Activated naive CD4-positive, alpha-beta T cell treated with Interleukin-2 at 50 U/mL for 16 hours (primary cell): Measurements from ENCODE around the gene TMEM119.

ENCODE experiments used
- DNase-seq: peaks from one replicate; pipeline ENCODE4 v3.0.0-alpha.2; 2020

TMEM119 gene

DNA sequence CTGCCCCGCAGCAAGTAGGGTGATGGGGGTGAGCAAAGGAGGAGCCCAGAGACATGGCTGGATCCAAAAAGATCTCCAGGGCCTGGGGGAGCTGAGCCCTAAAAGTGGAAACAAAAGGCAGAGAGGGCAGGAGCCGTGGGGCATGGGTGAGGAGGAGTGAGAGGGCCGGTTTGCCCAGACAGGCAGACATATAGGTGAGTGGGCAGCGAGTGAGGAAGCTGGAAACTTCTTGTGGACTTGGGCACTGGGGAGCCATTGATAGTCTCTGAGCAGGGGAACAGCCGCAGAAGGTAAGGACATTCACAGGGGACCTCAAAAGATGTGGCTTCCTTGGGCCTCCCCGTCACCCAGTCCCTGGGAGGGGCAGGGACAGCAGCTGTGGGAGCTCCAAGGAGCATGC is 16.8 kb upstream of the TMEM119 start:
- no peak for DNase-seq

DNA sequence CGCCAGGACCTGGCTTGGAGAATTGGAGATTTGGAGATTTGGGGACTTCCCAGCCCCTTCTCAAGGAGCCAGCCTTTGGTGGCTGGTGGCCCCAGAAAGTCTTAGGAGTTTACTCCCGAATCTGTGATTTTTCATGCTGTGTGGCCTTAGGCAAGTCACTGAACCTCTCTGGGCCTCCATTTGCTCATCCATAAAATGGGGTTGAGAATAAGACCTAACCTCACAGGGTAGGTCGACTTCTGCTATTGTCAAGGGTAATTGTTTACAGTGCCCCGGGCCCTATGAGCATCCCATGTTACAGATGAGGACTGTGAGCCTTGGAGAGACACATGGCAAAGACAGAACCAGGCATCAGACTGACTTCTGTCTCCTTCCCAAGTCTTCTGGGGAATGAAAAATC is 16.2 kb upstream of the TMEM119 start:
- DNase-seq: no peak

DNA sequence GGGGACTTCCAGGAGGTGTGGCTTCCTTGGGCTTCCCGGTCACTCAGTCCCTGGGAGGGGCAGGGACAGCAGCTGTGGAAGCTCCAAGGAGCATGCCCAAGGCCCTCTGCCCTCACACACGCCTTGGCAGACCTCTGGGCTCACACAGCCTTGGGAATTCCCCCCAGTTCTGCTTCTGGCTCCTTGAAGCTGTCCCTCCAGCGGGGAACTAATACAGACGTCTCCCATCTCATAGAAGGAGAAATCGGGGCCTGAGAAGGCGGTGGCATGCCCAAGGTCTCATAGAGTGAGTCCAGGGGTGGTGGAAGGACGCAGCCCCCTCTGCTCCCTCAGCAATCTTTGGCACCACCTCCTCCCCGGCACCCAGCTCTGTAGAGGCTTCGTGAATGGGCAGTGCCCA is 15.7 kb upstream of the TMEM119 start:
- no peak for DNase-seq

- no peak for DNase-seq
These were observed 15.0 kb upstream of the TMEM119 start for GRCh38 chr12:108612788-108613282.

GRCh38 chr12:108611884-108612415 is 14.1 kb upstream of the TMEM119 start:
- DNase-seq: peak; percentile 66

DNA sequence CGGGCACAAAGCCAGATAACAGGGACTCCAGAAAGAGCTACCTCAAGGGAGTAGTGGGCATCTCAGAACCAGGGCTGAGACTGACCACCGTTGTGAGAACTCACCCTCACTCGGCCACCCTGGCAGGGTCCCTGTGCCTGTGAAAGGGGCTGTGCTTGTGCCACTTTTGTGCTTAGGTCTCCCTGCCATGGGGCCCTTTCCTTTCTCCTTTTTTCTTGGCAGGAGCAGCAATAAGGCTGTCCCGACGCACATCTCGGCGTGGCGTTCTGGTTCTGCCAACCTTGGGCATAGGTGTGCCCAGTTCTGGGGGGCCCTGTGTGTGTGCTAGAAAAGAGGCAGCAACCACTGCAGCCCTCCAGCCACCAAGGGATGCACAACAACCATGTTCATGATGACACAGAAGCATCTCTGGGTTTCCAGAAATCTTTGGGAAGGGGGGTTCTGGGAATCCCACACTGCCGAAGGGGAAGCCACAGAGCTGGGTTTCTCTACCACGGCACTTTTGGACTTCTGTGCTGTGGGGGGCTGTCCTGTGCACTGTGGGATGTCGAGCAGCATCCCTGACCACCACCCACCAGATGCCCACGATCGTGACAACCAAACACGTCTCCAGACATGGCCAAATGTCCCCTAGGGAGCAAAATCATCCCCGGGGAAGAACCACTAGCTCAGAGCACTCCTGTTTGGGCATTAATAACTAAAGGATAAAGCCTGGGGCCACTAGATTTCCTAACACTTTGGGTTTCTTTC is 13.1 kb upstream of the TMEM119 start:
- DNase-seq: no peak

DNA sequence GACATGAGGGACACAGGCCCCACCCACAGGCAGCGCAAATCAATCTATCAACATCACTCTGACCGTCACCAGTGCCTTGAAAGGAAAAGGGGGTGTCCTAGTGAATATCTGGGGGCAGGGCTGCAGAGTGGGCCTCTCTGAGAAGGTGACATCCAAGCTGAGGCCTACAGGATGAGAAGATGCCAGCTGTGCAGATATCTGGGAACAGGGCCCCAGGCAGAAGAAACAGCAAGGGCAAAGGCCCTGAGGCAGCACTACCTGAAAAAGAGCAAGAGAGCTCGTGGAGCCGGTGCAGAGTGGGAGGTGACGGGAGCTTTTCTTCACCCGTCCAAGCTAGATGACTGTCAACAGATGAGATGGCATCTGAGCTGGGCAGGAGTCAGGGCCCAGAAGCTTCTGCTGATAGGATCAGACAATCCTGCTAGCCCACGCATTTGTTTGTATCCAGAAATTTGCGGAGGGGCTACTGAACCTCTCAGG is 12.5 kb upstream of the TMEM119 start:
- DNase-seq: no peak

DNA sequence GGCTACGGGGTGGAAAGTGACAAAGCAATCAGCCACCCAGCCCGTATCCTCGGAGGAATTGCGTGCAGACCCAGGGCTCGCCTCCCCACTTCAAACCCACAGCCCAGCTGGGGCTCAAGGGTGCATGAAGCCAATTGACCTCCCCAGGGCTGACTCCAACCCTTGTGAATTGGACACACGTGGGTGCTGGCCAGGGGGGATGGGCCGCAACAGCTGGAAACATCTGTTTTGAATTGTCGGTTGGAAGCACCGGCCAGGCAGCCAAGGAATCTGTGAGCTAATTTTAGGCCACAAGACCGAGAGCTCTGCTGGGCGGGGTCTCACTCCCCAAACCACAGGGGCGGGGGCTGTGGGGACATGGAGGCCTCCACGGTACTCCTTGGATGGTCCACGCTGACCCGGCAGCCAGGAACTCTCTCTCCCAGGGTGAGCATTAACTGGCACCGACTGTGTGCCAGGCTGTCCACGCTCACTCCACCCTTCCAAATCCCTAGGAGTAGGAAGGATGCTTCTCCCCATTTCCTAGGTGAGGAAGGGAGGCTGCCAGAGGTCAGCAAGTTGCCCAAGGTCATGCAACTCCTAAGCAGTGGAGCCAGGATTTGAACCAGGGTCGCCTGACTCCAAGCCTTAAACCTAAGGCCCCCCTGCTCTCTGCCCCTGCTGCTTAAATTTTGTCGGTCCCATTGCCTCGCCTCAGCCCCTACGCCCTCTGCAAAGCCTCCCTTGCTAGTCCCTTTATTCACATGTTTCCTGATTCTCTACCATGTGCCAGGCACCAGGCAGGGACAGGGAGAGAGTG is 11.9 kb upstream of the TMEM119 start:
- no peak for DNase-seq

DNA sequence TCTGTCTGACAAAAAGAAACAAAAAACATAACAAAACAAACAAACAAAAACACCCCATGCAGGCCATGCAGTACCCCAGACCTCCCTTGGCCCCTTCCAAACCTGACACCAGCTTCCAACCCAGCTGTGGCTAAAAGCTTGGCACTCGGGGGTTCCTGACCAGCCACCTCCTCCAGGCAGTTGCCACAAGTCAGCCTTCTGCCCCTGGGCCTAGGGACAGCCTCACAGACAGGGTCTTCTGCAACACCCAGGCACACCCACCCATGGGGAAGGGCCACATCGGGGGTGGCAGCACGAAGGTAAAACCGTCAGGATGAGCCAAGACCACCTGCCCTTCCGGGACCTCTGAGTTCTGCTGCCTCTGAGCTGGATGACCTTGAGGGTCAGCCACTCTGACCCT is 10.7 kb upstream of the TMEM119 start:
- no peak for DNase-seq

DNA sequence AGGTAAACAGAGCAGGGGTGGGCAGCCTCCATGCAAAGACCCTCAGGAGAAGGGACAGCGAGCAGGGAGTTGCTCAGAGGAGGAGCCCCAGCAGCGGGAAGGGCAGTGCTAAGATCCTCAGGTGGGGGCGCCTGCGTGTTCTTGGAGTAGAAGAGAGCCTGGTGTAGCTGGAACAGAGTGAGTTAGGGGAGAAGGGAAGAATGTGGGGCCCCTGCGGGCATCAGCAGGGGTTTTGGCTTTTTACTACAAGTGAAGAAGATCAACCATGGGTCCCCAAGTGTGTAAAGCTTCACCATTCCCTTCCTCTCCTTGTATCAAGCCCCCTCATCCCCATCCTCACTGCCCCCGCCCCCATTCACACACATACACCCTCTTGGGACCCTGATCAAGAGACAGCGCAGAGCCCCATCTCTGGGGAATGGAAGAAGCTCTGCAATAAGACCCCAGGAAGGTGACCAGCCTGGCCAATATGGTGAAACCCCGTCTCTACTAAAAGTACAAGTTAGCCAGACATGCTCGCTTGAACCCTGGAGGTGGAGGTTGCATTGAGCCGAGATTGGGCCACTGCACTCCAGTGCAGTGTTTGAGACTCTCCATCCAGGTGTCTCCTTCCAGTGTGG is 10.2 kb upstream of the TMEM119 start:
- DNase-seq: no peak

DNA sequence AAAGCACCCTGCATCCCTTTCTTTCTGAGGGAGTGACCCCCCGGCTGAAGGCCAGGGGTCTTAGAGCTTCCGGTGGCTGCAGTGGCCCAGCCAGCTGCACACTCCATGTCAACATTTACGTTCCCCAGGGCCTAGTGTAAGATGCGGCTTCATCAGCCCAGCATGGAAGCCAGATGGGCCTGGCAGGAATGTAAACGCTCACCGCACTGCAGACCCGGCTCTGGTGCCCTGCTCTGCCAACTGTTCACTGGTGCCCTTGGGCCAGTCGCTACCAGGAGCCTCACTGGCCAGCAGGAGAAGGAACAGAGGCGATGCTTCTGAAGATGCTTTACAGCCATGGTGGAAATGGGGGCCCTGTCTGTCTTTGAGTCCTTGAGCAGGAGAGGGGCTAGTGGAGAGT is 8.6 kb upstream of the TMEM119 start:
- DNase-seq: no peak

- DNase-seq: no peak
These were observed 8.0 kb upstream of the TMEM119 start for GRCh38 chr12:108605690-108606406.

- no peak for DNase-seq
These were observed 7.3 kb upstream of the TMEM119 start for GRCh38 chr12:108605000-108605689.

DNA sequence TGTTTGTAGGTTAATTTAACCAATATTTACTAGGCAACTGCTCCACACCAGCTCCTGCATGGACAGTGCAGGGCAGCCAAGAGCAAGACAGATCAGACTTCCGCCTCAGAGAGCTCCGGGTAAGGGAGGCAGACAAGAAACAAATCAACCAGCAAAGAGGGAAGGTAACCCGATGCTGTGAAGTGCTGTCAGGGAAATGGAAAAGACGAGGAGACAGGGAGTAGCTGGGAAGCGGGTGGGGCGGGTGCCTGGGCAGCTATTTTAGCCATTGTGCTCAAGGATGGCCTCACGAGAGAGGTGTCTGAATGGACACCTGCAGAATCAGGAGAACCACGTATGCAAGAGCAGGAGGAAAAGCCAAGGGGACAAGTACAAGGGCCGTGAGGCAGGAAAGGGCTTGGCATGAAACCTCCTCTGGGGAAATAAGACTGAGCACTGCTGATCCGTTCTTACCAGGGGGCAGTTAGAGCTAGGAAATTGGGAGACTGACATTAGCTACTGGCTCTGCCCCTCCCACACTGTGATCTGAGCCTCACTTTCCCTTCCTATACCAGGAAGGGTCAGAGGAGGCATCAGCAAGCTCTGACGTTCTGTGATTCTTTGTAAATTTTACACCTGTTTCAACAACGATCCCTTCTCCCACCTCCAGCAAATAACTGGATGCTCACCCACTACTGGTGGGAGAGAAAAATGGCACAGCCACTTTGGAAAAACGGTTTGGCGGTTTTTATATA is 6.5 kb upstream of the TMEM119 start:
- DNase-seq: no peak

DNA sequence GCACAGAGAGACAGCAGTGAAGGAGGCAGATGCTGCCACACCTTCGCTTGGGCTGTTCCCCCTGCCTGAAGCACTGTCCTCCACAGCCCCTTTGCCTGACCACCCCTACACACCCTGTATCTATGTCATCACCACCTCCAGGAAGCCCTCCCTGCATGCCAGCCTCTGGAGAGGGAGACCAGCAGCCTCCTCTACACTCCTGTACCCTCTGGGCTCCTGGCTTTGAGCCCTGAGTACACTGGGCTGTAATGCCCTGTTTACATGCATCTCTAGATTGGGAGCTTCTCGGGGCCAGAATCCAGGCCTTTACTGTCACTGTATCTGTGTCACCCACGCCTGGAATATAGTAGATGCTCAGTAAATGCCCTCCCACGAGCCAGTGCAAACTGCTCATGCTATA is 5.9 kb upstream of the TMEM119 start:
- DNase-seq: no peak

- DNase-seq: no peak
These were observed 5.3 kb upstream of the TMEM119 start for GRCh38 chr12:108602976-108603704.

- no peak for DNase-seq
These were observed 4.4 kb upstream of the TMEM119 start for GRCh38 chr12:108602209-108602705.

- DNase-seq: no peak
These were observed 2.8 kb upstream of the TMEM119 start for GRCh38 chr12:108600702-108601007.

DNA sequence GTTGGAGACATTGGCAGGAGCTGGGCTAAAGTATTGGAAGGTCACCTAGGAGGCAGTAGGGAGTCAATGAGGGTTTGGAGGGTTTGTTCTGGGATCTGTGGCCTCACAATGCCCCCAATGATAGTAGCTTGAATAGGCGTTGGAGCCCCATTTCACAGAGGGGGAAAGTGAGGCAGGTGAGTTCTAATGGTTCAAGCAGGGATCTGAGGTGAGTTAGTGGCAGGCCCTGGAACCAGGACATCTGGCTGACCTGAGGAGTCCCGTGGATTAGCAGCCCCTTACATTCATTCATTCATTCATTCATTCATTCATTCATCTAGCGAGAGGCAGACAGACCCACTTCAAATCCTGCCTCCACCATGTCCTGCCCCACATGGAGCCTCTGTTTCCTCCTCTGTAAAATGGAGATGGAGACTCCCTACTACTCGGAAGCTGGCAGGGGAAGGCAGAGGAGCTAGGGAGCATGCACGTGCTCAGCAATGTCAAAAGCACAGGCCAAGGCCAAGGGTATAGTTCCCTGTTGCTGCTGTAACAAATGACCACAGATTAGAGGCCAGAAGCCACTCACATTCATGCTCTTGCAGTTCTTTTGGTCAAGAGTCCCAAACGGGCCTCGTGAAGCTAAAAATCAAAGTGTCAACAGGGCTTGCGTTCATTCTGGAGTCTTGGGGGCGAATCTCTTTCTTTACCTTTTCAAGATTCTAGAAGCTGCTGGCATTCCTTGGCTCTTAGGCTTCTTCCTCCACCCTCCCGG is 2.2 kb upstream of the TMEM119 start:
- no peak for DNase-seq

DNA sequence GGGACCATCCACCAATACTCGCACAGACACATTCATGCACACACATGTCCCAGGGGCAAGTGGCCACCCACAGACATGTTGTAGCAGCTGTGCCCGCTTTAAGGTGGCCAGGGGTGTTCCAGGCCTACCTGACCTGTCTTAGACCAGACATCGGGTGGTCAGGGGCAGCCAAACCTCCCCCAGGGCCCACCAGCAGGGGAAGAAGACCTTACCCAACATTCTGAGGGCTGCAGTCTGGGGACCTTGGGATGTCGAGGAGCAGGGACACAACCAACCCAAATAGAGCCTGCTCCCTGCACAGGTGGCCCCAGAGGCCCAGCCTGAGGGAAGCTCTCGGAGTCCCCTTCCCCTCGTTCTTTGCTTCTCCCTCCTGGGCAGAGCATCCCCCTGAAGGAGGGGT is 1.7 kb upstream of the TMEM119 start:
- DNase-seq: no peak
